Upper lobe of left lung (tissue), 6 donors: ENCODE results near the gene PROX2. TPM values are rescaled to one million over a fixed set of nuclear protein-coding genes. Genes with fewer than 3 reads are reported as not detected.
A peak's percentile ranks its signal among the peaks of the same experiment; 100 is the strongest.

Experiments
- ATAC-seq, 2 donors: fragments of 200-7000 bp; cut with Tn5 transposase; one replicate each; pipeline ENCODE4 v1.9.1; 2022; ENCODE audit warnings: mild to moderate bottlenecking in 2 of 2, moderate library complexity in 2 of 2; ENCODE audit not compliant: low FRiP score in 2 of 2
- DNase-seq, 2 donors: peaks; one replicate each; pipeline ENCODE4 v3.0.0-alpha.2; 2019 to 2020
- H3K27ac ChIP-seq, 4 donors: fragments of 200-600 bp; sonication (generic); one replicate each; pipeline ENCODE4 v1.5.1; 2016 to 2019
- H3K27me3 ChIP-seq, 4 donors: fragments of 200-600 bp; sonication (generic); one replicate each; pipeline ENCODE4 v1.5.1; 2017 to 2019
- H3K36me3 ChIP-seq, 4 donors: fragments of 200-600 bp; sonication (generic); one replicate each; pipeline ENCODE4 v1.5.1; 2016 to 2019
- H3K4me1 ChIP-seq, 4 donors: fragments of 200-600 bp; sonication (generic); one replicate each; pipeline ENCODE4 v1.5.1; 2018 to 2019
- H3K4me3 ChIP-seq, 4 donors: fragments of 200-600 bp; sonication (generic); one replicate each; pipeline ENCODE4 v1.5.1; 2017 to 2019; ENCODE audit warnings: mild to moderate bottlenecking in 2 of 4, moderate library complexity in 1 of 4
- H3K9me3 ChIP-seq, 4 donors: fragments of 200-600 bp; sonication (generic); one replicate each; pipeline ENCODE4 v1.5.1; 2018 to 2019
- EP300 ChIP-seq, 4 donors: sonication (generic); formaldehyde crosslinking; IDR thresholded peaks; one replicate each; pipeline ENCODE4 v1.5.1; 2017; ENCODE audit warnings: antibody characterized with exemption in 4 of 4, control low read depth in 2 of 4
- POLR2A ChIP-seq, 4 donors: fragments of 450-650 bp; IDR thresholded peaks; one replicate each; pipeline ENCODE4 v1.5.1; 2016 to 2017; ENCODE audit warnings: antibody characterized with exemption in 4 of 4, mild to moderate bottlenecking in 2 of 4
- POLR2AphosphoS5 ChIP-seq, 2 donors: sonication (generic); formaldehyde crosslinking; IDR thresholded peaks; one replicate each; pipeline ENCODE4 v1.5.1; 2017; ENCODE audit warnings: antibody characterized with exemption in 2 of 2
- WGBS, 2 donors: methylation state at CpG; one replicate each; pipeline ENCODE4 v1.1.5; 2017 to 2018; 5-methylcytosine and 5-hydroxymethylcytosine counted together
- total RNA-seq, 6 donors: library from RNA; depleted of rRNA in 4 of 6; stranded (reverse); fragments of >200 nt in 4 of 6; gene quantifications; one replicate each; pipeline versions ENCODE4 v1.1.0 to v1.2.1, GENCODE V29; 2016 to 2021
- TF ChIP-seq, protein P1 (sequence below), 6 experiments: fragments of 450-650 bp in 4 of 6; fragments of 200-600 bp in 2 of 6; sonication (generic) in 2 of 6; IDR thresholded peaks; one replicate each; pipeline ENCODE4 v1.5.1; 2016 to 2019; ENCODE audit warnings: antibody characterized with exemption in 6 of 6
- donor health status: DM: no; HTN: no; CAD: no; lungs with moderate emphysema.
- donor health status: DM: no; HTN: yes; CAD: no; lungs with severe emphysema.

The PROX2 gene
- total RNA-seq, 6 donors from 2014 or later: 0.07 to 0.11 TPM; not detected in 4

DNA sequence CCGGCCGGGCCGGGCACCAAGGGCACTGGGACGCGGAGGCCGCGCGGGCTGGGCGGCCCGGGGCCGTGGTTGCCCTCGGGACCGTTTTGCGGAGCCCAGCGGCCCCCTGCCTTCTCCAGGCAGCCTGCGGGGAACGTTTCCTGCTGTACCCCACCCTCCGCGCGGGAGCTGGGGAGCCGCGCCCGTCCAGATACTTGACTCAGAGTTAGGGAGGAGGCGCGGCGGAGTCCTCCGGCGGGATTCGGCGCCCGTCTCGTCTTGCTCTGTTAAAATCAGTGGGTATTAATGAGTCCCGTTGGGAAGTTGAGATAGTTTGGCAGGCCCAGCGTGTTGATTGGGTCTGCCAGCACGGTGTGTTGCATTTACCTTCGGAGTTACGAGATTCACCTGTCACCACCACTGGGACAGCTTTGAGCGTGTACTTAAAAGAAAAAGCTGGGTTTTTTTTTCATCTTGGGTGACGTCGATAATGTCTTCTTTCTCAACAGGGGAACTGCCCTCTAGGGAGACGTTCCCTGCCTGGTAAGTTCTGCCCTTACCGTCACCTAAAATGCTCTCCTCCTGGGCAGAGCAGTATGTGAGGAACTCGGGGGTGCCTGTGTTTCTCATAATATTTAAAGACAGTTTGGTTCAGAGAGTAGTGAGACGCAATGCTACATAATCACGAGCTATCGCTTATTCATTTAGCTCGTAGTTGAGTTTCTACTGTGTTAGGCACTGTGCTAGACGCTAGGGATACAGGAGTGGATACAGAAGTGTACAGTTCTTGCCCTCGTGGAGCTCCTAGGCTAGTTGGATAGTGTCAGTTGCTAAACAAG, 6.4 kb upstream of the PROX2 start:
- H3K4me3 ChIP-seq: peak overlapping the region; percentile 39 to 100 (median 91)

DNA sequence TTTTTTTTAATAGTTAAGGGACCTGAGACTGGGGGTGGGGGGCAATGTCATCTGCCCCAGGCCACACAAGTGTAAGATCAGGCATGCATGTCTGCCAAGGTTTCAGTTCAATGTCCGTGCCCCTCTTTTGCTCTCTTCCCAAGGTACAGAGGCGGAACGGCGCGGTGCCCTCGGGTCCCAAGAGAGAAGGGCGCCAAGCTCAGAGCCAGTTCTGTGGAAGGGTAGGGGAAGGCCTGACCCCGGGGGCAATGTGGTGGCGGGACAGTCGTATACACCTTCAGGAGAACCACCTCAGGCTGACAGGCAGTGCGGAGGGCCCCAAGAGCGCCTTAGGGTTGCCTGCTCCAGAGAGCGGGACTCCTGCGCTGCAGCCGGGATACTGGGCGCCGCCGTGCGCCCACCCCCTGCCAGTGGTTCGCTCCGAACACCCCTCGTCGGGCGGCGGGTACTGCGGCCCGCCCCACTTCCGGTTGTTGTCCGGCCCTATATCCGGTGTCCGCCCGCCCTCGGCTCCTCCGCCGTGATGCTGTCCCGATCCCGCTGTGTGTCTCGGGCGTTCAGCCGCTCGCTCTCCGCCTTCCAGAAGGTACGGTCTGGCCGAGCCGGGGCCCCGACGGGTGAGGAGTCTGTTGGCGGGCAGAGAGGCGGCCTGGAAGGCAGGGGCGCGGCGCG, 5.6 kb upstream of the PROX2 start, which contains the start of gene DLST:
TSS of gene DLST (plus strand) at position 486 of the 672 bp plus-strand sequence. CDS start at position 524, 38 bp downstream.
- Histone ChIP-seq H3K9me3 (no peaks in the 10 kb centered on the region), H3K27ac (peak within 1 kb of the TSS; percentile 95 to 98 (median 96)), H3K4me3 (peak within 1 kb of the TSS; percentile 39 to 100 (median 91)), H3K36me3 (peaks cover 0 to 13% (median 0%) of the 10 kb centered on the region in 4 donors), H3K4me1 (peaks cover 29 to 40% (median 35%) of the 10 kb centered on the region in 4 donors), H3K27me3 (no peaks in the 10 kb centered on the region)
- WGBS, 2 donors: 0 to 1% methylated on average over 29 to 37 of the region's 53 CpGs
- TF ChIP-seq, protein P1, sequence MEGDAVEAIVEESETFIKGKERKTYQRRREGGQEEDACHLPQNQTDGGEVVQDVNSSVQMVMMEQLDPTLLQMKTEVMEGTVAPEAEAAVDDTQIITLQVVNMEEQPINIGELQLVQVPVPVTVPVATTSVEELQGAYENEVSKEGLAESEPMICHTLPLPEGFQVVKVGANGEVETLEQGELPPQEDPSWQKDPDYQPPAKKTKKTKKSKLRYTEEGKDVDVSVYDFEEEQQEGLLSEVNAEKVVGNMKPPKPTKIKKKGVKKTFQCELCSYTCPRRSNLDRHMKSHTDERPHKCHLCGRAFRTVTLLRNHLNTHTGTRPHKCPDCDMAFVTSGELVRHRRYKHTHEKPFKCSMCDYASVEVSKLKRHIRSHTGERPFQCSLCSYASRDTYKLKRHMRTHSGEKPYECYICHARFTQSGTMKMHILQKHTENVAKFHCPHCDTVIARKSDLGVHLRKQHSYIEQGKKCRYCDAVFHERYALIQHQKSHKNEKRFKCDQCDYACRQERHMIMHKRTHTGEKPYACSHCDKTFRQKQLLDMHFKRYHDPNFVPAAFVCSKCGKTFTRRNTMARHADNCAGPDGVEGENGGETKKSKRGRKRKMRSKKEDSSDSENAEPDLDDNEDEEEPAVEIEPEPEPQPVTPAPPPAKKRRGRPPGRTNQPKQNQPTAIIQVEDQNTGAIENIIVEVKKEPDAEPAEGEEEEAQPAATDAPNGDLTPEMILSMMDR (IDR thresholded peaks at IDR 0.05): peak in 4 of 6 experiments; percentile 11 to 42 (median 30)
- TF ChIP-seq EP300 (IDR thresholded peaks at IDR 0.05): peak in 1 of 4 donors; percentile 41
- TF ChIP-seq POLR2AphosphoS5 (IDR thresholded peaks at IDR 0.05): peak; percentile 94 to 96
- TF ChIP-seq POLR2A (IDR thresholded peaks at IDR 0.05): peak in 3 of 4 donors; percentile 84 to 90 (median 90)
- peak; percentile 87 to 96 for DNase-seq
- peak; percentile 97 to 98 for ATAC-seq

More for the DNA sequence above, 6.4 kb upstream of the PROX2 start:
- Histone ChIP-seq H3K9me3 (no peaks in the 10 kb centered on the region), H3K27ac (peak overlapping the region; percentile 95 to 98 (median 96)), H3K4me1 (peaks cover 32 to 44% (median 39%) of the 10 kb centered on the region in 4 donors), H3K36me3 (peaks cover 0 to 16% (median 0%) of the 10 kb centered on the region in 4 donors), H3K27me3 (no peaks in the 10 kb centered on the region)
- TF ChIP-seq, protein P1 (IDR thresholded peaks at IDR 0.05): peak in 2 of 6 experiments; percentile 4 to 15
- no peak for TF ChIP-seq EP300 (IDR thresholded peaks at IDR 0.05)
- peak in 1 of 2 donors; percentile 2 for TF ChIP-seq POLR2AphosphoS5 (IDR thresholded peaks at IDR 0.05)
- TF ChIP-seq POLR2A (IDR thresholded peaks at IDR 0.05): peak in 1 of 4 donors; percentile 14
- peak; percentile 63 to 83 for ATAC-seq
- 1% methylated on average over 31 to 36 of the region's 49 CpGs for WGBS, 2 donors
- DNase-seq: peak in 1 of 2 donors; percentile 60

DNA sequence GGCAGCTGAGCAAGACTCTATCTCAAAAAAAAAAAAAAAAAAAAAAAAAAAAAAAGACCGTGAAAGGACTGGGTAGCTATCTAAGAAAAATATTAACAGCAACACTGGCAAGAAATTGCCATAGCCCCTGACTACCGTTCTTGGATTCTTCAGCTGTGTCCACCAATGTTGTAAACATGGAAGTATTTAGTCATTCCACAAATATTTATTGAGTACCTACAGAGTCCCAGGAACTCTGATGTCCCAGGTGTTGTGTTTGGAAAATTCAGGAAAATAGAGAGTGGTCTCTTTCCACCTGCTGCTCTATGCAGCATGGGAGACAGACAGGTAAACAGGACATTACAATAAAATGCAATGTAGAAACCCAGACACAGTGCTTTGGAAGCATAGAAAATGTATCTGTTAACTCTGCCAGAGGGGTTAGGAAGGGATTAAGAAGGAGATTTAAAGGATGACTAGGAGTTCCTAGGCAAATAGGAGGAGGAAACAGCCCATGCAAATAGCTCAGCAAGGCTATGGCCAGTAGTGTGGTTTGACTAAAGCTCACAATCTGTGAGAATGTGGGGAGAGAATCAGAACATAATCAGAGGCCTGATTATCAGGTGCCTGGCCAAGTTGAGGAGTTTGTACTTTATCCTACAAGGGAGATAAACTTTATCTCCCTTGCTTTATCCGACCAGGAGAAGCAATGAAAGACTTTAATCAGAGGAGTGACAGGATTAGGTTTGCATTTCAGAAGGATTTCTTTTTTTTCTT, 3.7 kb upstream of the PROX2 start:
- Histone ChIP-seq H3K27me3 (no peaks in the 10 kb centered on the region), H3K4me3 (no peak overlapping the region), H3K4me1 (peaks cover 16 to 33% (median 27%) of the 10 kb centered on the region in 4 donors), H3K27ac (no peak overlapping the region), H3K36me3 (no peaks in the 10 kb centered on the region), H3K9me3 (no peaks in the 10 kb centered on the region)
- 78 to 85% methylated on average over 3 of the region's 3 CpGs for WGBS, 2 donors
- ATAC-seq: no peak
- DNase-seq: no peak
- TF ChIP-seq EP300 (IDR thresholded peaks at IDR 0.05) (no peak), POLR2A (IDR thresholded peaks at IDR 0.05) (no peak), POLR2AphosphoS5 (IDR thresholded peaks at IDR 0.05) (no peak)
- TF ChIP-seq, protein P1 (IDR thresholded peaks at IDR 0.05): no peak

DNA sequence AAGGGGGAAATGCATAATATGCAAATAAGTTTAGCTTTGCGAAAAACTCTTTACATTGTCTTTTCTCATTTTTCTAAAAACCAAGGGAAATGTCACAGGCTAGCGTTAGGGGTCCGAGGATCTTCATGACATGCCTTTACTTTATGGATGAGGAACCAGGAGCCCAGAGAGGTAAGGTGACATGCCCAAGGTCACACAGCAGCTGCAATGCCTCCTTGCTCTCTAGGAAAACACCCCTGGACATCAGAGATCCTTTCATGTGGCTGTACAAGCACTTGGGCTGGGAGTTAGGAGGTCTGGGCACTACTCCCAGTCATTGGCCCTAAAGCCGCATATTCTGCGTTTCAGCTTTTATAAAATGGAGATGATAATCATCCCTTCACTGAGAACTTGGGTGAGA, 741 bp downstream of the PROX2 start:
- no peak for ATAC-seq
- no peak overlapping the region for H3K4me3 ChIP-seq
- H3K27me3 ChIP-seq: no peaks in the 10 kb centered on the region
- no peaks in the 10 kb centered on the region for H3K36me3 ChIP-seq
- no peak for DNase-seq
- no peaks in the 10 kb centered on the region for H3K9me3 ChIP-seq
- no peak overlapping the region for H3K27ac ChIP-seq
- no peak for TF ChIP-seq POLR2AphosphoS5 (IDR thresholded peaks at IDR 0.05)
- no peak for TF ChIP-seq POLR2A (IDR thresholded peaks at IDR 0.05)
- no peak for TF ChIP-seq EP300 (IDR thresholded peaks at IDR 0.05)
- TF ChIP-seq, protein P1 (IDR thresholded peaks at IDR 0.05): no peak
- WGBS, 2 donors: 93 to 94% methylated on average over 5 of the region's 5 CpGs
- H3K4me1 ChIP-seq: peaks cover 0 to 5% (median 2%) of the 10 kb centered on the region in 4 donors
